NB4 (cell line): ENCODE results near the gene CCDC154.

Experiments used
- MYC ChIP-seq: IDR thresholded peaks from 2 replicates; pipeline ENCODE4 v1.6.1; 2011; ENCODE audit warnings: low read depth, low read length
- POLR2A ChIP-seq: IDR thresholded peaks from 2 replicates; pipeline ENCODE4 v1.6.1; 2011; ENCODE audit warnings: mild to moderate bottlenecking; ENCODE audit not compliant: insufficient read length; ENCODE audit errors: extremely low read depth
- TF ChIP-seq, protein P1 (sequence below): IDR thresholded peaks from one replicate; pipeline ENCODE4 v1.5.1; 2012; ENCODE audit warnings: low read depth, low read length

DNA sequence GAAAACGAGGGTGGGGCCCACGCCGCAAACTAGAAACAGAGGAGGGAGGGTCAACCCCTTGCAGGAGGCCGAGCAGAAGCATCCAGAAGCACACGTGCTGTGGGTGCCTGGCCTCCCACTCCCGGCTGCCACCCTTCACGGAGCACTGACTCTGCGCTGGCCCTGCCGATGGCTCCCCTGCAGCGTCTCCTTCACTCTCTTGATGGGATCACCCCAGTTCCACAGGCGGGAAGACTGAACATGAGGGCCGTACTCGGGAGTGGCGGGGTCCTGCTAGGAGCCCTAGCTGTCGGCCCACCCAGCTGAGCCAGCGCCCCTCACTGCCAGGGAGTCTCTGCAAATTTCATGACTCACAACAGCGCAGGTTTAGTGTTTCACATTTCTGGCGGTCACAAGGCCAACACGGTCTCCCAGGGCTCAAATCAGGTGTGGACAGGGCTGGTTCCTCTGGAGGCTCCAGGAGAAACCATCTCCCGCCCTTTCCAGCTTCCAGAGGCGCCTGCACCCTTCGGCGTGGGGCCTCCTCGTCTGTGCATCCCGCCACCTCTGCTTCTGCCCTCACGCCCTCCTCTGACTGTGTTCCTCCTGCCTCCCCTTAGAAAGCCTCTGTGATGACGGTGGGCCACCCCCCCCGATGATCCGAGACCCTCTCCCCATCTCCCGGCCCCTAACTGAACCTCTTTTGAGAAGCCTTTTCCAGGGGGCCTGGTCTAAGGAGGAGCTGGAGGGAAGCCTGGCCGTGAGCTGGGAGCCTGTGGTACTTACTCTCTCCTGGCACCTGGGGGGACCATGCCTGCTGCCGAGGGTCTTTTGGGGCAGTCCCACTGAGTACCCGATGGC, 42.4 kb upstream of the CCDC154 start:
- TF ChIP-seq, protein P1, sequence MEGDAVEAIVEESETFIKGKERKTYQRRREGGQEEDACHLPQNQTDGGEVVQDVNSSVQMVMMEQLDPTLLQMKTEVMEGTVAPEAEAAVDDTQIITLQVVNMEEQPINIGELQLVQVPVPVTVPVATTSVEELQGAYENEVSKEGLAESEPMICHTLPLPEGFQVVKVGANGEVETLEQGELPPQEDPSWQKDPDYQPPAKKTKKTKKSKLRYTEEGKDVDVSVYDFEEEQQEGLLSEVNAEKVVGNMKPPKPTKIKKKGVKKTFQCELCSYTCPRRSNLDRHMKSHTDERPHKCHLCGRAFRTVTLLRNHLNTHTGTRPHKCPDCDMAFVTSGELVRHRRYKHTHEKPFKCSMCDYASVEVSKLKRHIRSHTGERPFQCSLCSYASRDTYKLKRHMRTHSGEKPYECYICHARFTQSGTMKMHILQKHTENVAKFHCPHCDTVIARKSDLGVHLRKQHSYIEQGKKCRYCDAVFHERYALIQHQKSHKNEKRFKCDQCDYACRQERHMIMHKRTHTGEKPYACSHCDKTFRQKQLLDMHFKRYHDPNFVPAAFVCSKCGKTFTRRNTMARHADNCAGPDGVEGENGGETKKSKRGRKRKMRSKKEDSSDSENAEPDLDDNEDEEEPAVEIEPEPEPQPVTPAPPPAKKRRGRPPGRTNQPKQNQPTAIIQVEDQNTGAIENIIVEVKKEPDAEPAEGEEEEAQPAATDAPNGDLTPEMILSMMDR, result no peak
- TF ChIP-seq POLR2A, result no peak
- TF ChIP-seq MYC, result no peak
